CD4-positive, alpha-beta T cell treated with Interferon alpha-2 for 1 hour (primary cell): ENCODE data around the gene AGFG2.
"Not testable (repeated sequence)": the region's sequence is repeated elsewhere in the genome, so short reads cannot be mapped to it uniquely, and the experiment has no call there.

Experiments used
- DNase-seq, 2 donors: peaks; one replicate each; pipeline ENCODE4 v3.0.0-alpha.2; 2020 to 2022

AGFG2 gene

DNA sequence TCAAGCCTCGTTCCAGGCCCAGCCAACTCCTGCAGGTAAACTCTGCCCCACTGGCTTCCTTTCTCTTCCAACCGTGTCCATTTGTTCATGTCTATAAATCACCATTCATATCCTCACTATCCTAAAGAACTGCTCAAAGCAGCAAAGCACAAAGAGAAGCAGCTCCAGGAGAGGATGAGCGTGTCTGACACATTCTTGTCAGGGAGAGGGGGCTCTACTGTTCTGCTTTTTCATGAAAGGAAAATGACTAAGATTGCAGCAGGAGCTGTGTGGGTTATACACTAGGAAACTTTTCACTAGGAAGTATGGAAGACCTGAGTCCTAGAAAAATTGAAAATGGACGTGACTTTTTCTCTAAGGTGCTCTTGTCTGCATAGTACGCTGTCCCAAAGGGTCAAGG, 16.7 kb downstream of the AGFG2 start:
- no peak for DNase-seq

DNA sequence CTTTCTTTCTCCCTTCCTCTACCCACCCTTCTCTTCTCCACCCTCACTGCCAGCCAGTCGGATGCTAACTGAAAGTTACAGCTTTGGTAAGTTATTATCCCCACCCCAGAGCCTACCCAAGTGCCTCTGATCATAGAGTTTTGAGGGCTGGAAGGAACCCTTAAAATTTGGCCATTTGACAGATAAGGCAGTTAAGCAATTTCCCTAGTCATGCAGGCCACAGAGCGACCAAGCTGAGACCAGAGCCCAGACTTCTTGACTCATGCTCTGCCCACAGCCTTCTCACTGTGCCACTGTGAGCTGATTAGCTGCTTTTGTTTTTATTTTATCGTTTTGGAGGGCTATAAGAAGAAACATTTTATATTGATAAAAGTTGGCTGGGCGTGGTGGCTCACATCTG, 17.5 kb downstream of the AGFG2 start:
- no peak for DNase-seq

DNA sequence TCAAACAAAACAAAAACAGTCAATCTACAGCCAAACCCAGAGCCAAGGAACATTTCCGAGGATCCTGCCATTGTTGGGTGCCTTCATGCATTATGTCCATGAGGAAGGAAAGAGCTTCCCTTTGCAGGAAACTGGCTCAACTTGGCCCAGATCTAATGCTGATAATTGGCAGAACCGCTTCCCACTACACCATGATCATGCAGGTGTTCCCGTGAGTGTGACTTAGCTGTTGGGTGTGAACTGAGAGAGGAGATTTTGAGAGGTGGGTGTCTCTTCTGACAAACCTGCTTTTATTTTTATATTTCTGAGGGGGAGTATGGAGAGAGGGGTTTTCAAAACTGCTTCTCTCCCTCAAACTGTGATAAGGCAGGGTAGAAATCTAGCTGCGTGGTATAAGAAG, 20.1 kb downstream of the AGFG2 start:
- no peak for DNase-seq

DNA sequence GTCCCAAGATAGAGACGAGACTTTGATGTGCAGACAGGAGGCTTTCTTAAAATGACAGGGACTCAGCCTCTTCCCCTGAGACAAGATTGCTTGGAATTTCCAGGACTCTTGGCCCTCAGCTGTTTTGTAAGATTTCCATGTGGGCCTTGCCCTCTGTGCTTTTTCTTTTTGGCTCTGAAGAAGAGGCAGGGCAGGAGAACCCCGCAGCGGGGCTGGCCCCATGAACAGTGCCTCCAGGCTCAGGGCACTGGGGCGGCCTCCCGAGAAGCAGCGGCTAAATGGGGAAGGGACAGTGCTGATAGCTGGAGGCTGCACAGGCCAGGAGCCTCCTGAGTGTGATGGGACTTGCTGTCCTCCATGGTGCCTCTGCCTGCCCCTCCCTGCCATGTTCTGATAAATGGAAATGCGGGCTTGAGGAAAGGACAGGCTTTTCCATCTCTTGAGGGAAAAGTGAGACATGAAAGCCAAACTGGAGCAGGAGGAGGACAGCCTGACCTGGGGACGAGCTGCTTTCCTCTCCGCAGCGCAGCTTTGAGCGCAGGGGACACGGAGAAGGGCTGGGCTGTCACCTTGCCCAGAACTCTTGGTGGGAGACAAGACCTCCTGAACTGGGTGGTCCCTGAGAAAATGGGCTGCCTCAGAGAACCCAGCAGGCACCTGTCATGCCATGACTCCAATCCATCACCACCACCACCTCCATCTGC, 22.6 kb downstream of the AGFG2 start:
- no peak for DNase-seq

DNA sequence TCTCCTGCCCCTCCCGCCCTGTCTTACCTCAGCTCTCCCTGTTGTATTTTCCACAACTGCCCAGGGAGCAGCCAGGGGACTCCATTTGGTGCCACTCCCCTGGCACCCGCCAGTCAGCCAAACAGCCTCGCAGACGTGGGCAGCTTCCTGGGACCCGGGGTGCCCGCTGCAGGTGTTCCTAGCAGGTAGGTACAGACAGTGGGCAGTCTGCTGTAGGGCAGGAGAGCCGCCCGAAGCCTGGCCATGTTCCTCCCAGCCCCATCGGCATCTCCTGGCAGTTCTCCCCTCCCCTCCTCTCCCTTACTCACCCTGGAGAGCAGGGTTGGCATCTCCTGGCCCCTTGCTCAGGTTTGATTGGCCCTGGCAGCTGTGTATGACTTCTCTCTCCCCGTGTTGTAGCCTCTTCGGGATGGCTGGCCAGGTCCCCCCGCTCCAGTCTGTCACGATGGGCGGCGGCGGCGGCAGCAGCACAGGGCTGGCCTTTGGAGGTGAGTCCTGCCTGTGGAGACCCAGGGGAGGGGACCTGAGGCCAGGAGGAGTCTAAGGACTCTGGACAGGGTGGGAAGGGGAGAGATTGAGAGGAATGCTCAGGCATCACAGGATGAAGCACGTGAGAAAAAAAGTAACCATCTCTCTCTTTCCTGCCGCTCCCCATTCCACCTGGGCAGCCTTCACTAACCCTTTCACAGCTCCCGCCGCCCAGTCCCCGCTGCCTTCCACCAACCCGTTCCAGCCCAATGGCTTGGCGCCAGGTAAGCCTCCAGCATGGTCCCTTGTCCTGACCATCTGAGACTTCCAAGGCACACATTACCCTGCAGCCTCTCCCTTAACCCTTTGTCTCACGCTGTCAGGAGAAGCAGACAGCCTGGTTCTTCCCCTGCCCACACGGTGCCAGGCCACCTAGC, 23.4 kb downstream of the AGFG2 start:
- DNase-seq, result no peak

DNA sequence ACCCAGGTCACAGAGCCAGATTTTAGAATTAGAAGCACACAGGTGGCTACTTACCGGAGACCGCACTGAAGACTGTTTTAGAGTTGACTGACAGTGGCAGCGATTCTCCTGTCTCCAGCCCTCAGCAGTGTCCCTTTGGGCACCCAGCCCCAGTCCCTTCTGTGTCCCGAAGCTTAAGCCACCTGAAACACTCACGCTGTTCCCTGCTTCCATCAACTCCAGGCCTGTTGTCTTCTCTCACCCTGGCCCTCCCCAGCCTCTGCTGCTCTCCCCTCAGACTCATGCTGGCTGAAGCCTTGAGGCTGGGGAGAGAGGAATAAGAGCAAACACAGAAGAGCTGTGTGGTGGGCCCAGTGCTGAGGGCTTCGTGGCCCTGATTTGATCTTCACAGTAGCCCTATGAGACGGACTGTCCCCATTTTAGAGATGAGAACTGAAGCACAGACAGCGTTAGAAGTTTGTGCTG, 24.1 kb downstream of the AGFG2 start:
- DNase-seq, result no peak

DNA sequence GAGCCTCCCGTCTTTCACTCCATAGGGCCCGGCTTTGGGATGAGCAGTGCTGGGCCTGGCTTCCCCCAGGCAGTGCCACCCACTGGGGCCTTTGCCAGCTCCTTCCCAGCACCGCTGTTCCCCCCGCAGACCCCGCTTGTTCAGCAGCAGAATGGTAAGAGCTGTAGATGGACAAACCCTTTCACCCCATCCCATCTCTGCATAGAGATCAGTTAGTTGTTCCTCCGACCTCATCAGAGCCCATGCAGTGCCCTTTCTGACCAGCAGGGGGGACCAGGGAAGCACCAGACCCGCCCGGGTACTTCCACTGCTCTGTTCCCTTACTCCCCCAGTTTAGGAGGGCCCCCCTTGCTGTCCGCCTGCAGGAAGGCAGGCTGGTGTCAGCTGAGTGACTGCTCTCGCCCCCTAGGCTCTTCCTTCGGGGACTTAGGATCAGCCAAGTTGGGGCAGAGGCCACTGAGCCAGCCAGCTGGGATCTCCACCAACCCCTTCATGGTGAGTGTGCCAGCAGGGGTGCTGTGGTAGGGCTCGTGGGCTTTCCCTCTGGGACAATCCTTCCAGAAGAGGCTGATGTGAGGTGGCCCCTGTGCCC, 24.9 kb downstream of the AGFG2 start:
- DNase-seq, result peak; percentile 80 to 86

DNA sequence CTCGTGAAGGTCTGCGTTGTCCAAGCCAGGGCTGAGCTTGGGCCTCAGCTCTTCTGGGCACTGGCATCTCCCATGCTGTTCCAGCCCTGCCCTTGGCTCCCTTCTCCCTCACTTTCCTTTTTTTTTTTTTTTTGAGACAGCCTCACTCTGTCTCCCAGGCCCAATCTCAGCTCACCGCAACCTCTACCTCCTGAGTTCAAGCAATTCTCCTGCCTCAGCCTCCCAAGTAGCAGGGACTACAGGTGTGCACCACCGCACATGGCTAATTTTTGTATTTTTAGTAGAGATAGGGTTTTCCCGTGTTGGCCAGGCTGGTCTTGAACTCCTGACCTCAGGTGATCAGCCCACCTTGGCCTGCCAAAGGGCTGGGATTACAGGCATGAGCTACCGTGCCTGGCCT, 25.4 kb downstream of the AGFG2 start:
- DNase-seq, result not testable (repeated sequence)

DNA sequence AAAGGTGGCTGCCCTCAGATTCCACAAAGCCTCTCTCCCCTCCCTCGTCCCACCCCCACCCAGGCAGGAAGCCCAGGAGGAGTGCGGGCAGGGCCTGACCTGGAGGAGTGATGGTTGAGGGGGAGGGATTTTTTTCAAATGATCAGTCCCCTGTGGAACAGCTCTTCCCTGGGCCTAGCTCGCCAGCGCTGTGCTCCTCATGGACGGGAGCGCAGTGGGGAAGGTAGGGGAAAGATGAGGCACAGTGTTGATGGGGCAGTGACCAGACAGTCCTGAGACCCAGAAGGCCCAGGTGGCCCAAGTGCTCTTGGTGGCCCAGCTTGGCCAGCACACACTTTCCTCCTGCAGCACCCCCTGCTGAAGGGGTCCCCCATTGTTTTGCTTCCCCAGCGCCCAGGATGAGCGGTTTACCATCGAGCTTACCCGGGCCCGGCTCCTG, 26.1 kb downstream of the AGFG2 start:
- no peak for DNase-seq

DNA sequence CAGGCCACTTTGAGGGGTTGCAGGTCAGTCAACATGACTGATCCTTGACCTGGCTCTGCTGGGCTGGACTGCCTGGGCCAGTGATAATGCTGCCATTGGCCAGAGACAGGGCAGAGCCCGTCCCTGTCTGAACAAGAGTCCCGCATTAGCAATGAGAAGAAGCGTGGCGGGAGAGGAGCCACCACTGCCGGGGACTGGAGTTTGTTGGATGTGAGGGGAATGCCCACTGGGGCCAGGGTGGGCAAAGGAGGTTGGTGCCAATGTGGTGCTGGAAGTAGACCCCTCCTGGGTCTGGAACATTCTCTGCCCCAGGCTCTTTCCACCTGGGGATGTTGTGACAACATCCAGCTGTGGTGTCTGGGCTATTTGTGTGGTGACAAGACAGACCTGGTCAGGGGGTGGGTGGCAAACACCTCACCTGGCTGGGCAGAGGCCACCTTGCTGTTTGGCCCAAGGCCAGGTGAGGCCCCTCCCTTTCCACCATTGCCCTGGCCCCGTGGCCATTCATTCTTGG, 27.1 kb downstream of the AGFG2 start:
- no peak for DNase-seq

DNA sequence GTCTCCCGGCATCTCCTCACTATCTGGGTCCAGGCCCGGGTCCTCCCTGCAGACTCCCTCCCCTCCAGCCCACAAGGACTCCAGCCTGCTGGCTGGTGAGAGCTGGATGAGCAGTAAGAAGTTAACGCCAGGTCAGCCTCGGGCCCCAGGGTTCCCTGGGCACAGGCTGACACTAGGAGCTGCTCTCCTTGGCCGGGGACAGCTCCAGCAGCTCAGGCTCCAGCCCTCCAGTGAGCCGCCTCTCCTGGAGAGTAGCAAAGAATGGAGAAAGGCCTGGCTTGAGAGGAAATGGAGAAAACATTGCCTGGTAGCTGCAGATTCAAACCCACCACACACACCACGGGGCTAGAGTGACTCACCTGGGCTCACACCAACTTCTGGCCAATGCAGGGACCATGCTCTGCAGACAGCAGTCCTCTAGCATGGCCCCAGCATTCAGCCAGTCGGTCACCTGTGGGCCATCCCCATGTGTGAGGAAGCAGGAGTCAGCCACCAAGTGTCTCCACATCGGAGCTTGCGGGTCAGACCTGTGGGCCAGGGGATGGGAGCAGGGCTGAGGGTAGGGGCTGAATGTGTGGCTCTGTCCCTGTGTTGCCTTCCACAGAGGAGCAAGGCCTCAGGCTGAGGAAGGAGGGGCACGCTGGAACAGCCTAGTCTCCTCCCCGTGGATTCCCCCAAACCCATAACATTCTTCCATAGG, 28.2 kb downstream of the AGFG2 start:
- DNase-seq, result no peak

DNA sequence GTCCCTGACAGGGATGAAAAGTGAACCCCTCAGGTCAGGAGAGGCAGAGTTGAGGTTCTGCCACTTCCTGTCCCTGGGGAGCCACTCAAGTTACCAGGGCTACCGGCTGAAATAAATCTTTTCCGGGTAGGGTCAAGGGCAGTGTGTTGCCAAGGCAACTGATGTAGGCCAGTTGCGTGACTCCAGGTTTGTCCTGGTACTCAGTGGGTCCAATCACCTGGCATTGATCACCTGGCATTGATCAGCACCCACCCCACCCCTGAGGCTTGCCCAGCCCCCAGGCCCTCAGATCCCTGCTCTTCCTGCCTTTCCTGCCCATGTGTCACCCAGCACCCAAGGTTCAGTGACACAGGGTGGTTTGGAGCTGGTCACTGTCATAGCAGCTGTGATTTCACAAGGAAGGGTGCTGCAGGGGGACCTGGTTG, 28.8 kb downstream of the AGFG2 start:
- DNase-seq, result no peak

DNA sequence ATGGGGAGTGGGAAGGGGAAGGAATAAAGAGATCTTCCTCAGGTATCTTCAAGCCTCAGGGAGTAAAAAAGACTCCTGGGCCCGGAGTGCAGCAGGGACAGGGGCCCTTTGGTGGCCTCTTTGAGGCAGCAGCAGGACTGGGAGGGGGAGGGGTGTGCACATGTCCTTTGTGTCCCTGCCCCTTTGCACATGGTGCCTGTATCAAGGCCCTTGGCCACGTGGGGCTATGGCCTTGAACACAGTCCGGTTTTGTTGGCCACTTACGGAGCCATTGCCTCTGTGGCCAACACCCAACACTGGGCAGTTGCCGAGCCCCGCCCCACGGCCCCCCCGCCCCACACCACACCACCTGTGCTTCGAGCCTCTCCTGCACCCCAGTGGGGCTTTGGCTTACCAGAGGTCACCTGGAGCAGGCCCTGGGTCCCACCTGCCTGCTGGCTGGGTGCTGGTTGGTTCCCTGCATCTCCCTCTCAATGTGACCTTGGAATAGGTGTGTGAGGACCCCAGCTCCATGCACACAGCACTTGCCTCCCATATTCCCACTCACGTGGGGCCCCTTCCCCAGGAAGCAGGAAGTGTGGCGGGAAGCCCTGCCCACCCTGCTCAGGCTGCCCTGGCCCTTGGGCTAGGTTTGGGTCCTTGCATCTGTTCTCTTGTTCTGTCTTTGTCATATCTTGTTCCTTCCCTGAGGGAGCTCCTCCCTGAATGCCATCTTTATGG, 29.3 kb downstream of the AGFG2 start:
- DNase-seq, result no peak

DNA sequence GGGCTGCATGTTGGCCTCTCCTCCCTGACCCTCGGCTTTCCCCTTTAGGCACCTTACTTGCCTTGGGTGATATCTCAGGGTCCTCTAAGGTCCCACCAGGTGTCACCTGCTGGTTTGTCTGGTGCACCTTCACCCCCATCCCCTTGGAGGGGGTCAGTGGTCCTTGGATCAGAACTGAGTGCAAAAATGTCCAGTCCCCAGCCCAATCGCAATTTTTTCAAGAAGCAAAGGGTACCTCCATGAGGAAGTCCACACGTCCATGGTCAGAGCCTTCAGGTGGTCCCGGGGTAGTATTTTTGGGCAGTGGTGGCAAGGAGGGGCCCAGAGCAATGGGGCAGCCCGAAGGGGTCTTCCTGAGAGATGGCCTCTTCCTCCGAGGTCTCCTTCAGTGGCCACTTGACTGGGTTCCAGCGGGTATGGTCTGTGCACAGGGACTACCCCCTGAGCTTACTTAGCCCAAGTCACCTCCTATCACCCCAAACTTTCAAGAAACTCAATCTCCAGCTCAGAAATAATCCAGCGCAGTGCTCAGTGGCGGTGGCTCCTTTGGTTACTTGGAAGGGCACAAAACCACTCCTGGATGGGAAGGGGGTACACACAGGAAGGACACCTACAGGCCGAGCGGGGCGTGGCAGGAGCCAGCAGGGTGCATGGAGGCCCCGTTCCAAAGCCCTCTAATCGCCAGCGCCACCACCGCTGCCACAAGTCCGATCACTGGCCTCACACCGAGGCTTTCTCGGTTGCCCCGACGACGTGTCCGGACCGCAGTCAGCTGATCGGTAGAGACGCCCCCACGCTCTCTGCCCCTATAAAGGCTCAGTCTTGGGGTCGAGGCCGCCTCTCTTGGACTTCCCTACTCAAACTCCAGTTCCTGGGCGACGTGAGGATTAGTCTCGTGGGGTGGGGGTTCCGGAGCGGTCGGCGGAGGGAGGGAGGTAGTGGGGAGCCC, 30.2 kb downstream of the AGFG2 start:
- DNase-seq, result peak; percentile 40 to 61

DNA sequence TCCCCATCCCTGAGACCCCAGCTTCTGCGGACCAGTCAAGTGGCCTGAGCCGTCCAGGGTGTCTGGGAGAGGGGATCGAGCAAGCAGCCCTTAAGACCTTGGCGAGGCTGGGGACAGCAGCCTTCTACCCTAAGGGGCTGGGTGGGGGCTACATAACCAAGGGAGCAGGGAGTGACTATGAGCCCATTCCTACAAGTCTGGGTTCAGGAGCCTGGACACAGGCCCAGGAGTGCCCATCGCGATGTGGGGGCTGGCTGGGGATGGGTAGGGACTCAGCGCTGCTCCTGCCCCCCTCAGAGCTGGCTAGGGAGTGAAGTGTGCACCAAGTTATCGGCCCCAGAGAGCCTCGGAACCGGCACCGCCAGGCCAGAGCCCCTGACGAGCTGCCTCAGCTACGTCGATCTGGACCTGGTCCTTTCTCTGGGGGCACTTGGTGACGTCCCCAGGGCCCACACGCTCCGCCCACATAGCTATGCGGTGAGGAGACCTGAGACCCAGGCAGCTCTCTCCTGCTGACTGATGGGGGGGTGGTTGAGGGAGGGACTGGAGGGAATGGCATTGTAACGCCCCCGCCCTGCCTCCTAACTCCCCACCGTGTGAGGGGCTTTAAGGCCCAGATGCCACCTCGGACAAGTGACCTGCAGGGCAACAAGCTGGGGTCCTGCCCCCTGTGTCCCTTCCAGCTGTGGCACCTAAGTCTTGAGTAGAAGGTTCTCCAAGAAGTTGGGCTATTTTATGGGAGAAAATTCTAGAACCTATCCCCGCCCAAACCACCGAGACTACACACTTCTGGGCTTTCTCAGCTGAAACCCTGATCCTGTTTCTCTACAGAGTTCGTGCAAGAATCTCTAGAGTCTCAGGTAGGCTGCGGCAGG, 32.2 kb downstream of the AGFG2 start:
- no peak for DNase-seq

DNA sequence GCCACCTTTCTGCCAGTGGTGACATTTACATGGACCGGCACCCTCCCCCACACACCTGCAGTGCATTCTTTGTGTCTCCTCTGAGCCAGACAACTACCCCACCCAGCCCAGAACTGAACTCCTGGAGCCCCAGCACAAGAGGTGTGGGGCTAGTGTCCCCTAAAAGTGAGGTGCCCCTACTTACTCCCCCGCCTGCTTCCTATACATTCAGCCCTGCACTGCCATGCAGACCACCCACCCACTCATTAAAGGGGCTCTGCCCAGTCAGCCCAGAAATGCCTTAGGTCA, 32.8 kb downstream of the AGFG2 start:
- DNase-seq, result no peak

DNA sequence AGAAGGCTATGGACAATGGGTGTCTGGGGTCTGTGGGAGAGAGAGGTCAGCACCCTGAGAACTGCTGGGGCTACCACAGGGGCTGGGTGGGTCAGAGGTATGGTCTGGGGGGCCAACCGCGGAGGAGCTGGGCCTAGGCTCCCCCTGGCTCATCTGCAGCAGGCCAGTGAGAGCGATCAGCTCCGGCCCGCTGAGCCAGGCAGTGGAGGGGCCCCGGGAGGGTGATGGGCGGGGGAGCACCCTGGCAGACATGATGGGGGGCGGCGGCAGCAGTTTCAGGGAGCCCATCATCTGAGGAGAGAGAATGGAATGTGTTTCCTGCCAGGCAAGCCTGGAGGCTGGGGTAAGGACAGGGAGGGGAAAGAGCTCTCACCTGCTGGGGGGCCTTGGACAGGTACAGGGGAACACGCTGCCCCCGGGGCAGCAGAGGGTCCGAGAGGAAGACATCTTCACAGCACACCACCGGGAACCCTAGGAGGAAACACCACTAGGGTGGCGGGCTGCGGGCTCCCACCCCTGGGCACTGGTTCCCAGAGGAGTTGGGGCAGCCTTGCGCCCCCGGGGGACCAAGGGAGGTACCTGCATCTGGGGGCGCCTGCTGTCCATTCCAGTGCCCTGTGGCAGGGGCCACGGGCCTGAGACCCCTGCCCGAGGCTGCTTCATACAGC, 33.4 kb downstream of the AGFG2 start:
- DNase-seq, result no peak

DNA sequence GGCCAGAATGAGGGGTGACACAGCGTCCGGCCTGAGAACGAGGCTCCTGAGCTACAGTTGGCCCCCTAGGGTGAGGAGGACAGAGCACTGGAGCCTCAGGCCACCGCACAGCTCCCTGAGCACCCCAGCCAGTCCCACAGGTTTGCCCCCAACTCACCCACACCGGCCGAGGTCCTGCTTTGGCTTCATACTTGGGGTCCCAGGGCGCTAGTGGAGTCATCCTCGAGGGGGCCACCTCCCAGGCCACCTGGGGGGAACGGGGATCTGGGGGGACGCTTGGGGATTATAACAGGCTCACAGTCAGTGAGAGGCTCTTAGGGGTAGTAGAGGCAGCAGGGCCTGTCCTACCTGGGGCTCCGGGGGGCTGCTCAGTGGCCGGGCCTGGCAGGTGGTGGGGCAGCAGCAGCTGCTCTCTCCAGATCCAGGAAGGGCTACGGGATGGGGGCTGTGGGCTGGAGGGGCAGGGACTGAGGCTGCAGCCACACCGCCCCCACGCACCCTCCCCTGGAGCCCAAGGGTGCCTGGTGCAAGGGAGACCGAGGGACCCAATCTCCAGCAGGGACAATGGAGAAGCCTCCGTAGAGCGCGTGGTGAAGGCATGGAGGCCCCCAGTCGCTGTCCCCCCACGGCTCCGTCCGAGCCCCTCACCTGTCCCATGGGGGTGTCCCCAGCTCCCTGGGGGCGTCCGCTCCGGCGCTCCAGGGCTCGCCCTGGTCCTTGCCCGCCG, 34.1 kb downstream of the AGFG2 start:
- DNase-seq, result no peak
